RWPE2 (cell line): Measurements from ENCODE around the gene CLMN.

ENCODE experiments used
- ATAC-seq: fragments of 200-7000 bp; cut with Tn5 transposase; 3 replicates; pipeline ENCODE4 v1.9.1; 2021; ENCODE audit warnings: low read depth
- DNase-seq: peaks from one replicate; pipeline ENCODE4 v3.0.0-alpha.2; 2020; ENCODE audit warnings: low spot score
- H3K27ac ChIP-seq: fragments of 450-650 bp; 2 replicates; pipeline ENCODE4 v1.5.1; 2017; ENCODE audit warnings: mild to moderate bottlenecking; ENCODE audit not compliant: poor library complexity, severe bottlenecking
- H3K27me3 ChIP-seq: fragments of 250-450 bp; sonication (Bioruptor Pico); 2 replicates; pipeline ENCODE4 v1.5.1; 2021; ENCODE audit warnings: mild to moderate bottlenecking, moderate library complexity; ENCODE audit not compliant: insufficient read depth, poor library complexity, severe bottlenecking
- H3K36me3 ChIP-seq: fragments of 250-450 bp; sonication (Bioruptor Pico); 2 replicates; pipeline ENCODE4 v1.5.1; 2020; ENCODE audit warnings: low read depth, mild to moderate bottlenecking, moderate library complexity
- H3K4me1 ChIP-seq: fragments of 250-450 bp; sonication (Bioruptor Pico); 2 replicates; pipeline ENCODE4 v1.5.1; 2021; ENCODE audit warnings: mild to moderate bottlenecking, moderate library complexity; ENCODE audit not compliant: insufficient read depth, poor library complexity, severe bottlenecking
- H3K4me3 ChIP-seq: fragments of 250-450 bp; sonication (Bioruptor Pico); 2 replicates; pipeline ENCODE4 v1.5.1; 2021; ENCODE audit warnings: mild to moderate bottlenecking, moderate library complexity; ENCODE audit not compliant: severe bottlenecking
- H3K9me3 ChIP-seq: fragments of 250-450 bp; sonication (Bioruptor Pico); 2 replicates; pipeline ENCODE4 v1.5.1; 2021; ENCODE audit warnings: mild to moderate bottlenecking, moderate library complexity; ENCODE audit not compliant: severe bottlenecking
- TF ChIP-seq, protein P1 (sequence below): fragments of 450-650 bp; IDR thresholded peaks from one replicate; pipeline ENCODE4 v1.5.1; 2017; ENCODE audit warnings: mild to moderate bottlenecking, moderate library complexity; ENCODE audit not compliant: poor library complexity, severe bottlenecking

The CLMN gene

DNA sequence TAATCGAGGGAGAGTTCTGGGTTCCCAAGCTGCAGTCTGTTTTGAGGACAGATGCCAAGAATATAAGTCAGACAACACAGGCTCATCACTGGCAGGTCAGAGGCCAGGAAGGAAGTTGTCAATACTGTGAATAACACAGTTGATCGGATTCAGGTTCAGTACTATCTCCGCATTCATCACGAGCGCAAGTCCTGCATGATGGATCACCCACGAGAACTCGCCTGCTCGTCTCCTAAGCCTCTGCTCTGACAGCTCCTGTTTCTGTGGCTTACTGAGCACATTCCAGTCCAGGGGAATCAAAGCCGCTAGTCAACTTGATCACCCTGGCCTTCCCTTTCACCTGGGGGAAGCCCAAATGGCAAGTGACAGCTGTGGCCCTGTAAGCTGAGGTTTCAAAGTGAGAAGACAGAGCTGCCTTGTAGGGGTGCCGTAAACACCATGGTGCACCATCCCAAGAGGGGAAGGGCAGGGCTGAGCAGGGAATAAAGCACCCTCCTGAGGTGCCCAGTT lies 102.3 kb downstream of the CLMN start:
- TF ChIP-seq, protein P1, sequence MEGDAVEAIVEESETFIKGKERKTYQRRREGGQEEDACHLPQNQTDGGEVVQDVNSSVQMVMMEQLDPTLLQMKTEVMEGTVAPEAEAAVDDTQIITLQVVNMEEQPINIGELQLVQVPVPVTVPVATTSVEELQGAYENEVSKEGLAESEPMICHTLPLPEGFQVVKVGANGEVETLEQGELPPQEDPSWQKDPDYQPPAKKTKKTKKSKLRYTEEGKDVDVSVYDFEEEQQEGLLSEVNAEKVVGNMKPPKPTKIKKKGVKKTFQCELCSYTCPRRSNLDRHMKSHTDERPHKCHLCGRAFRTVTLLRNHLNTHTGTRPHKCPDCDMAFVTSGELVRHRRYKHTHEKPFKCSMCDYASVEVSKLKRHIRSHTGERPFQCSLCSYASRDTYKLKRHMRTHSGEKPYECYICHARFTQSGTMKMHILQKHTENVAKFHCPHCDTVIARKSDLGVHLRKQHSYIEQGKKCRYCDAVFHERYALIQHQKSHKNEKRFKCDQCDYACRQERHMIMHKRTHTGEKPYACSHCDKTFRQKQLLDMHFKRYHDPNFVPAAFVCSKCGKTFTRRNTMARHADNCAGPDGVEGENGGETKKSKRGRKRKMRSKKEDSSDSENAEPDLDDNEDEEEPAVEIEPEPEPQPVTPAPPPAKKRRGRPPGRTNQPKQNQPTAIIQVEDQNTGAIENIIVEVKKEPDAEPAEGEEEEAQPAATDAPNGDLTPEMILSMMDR: no peak
- H3K27me3 ChIP-seq: no peaks in the 10 kb centered on the region
- no peaks in the 10 kb centered on the region for H3K9me3 ChIP-seq
- ATAC-seq: no peak
- no peak for DNase-seq
- H3K4me3 ChIP-seq: no peak overlapping the region
- no peak overlapping the region for H3K27ac ChIP-seq
- H3K36me3 ChIP-seq: 0 out of 2 replicates have a peak, but pooled peaks cover 5% of the 10 kb centered on the region
- H3K4me1 ChIP-seq: no peaks in the 10 kb centered on the region

DNA sequence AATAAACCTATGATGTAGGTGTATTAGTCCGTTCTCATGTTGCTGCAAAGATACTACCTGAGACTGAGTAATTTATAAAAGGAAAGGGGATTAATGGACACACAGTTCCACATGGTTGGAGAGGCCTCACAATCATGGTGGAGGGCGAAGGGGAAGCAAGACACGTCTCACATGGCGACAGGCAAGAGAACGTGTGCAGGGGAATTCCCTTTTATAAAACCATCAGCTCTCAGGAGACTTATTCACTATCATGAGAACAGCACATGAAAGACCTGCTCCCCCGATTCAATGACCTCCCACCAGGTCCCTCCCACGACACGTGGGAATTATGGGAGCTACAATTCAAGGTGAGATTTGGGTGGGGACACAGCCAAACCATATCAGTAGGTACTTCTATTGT lies 103.7 kb downstream of the CLMN start:
- ATAC-seq: no peak
- Histone ChIP-seq H3K9me3 (no peaks in the 10 kb centered on the region), H3K27me3 (no peaks in the 10 kb centered on the region), H3K4me3 (no peak overlapping the region), H3K4me1 (no peaks in the 10 kb centered on the region), H3K27ac (no peak overlapping the region), H3K36me3 (no peaks in the 10 kb centered on the region)
- no peak for DNase-seq
- TF ChIP-seq, protein P1: no peak

DNA sequence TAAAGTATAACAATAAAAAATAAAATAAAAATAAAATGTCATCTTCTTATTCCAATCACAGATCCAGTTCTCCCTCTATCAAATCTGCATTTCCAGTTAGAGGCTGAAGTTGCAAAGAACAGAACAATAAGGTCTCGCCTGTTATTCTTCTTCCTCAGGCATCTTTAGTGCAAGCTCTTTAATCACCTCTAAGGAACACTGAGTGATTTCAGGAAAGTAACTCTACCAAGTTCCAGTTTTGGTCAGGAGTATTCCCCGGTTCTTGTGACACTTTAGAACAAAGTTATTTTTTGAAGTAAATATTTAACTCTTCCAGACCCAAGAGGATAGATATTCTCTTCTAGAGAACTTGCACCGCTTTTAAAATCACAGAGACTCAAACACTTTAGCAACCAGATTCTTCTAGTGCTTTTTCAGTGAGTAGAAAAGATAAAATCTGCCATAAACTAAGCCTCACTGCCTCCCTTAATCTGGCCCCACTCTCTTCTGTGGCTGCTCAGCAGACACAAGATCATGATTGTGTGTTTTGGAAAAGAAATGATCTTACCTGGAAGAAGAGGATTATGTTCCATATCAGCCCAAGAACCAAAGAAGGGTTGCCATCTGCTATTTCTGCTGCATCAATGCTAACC lies 104.5 kb downstream of the CLMN start:
- Histone ChIP-seq H3K36me3 (no peaks in the 10 kb centered on the region), H3K9me3 (no peaks in the 10 kb centered on the region), H3K27me3 (no peaks in the 10 kb centered on the region), H3K27ac (no peak overlapping the region), H3K4me3 (no peak overlapping the region), H3K4me1 (no peaks in the 10 kb centered on the region)
- TF ChIP-seq, protein P1: no peak
- DNase-seq: no peak
- no peak for ATAC-seq

DNA sequence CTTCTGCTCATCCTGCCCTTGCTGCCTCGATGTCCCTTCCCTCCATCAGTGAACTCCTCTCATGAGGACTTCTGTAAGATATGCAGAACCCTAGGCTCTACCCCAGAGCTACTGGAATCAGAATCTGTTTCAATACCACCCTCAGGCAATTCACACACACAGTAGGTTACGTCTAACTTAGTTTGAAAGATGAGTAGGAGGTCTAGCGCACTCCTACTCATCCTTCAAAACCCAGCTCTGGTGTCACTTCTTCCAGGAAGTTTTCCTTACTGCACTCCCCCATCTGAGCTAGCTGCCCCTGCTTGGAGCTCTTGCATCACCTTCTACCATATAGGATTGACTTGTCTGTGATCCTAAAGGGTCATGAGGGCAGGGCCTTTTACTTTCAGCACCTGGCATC lies 105.9 kb downstream of the CLMN start:
- ATAC-seq (no peak), DNase-seq (no peak)
- H3K4me3 ChIP-seq: no peak overlapping the region
- TF ChIP-seq, protein P1: no peak
- H3K27me3 ChIP-seq: no peaks in the 10 kb centered on the region
- no peaks in the 10 kb centered on the region for H3K36me3 ChIP-seq
- no peaks in the 10 kb centered on the region for H3K9me3 ChIP-seq
- H3K4me1 ChIP-seq: no peaks in the 10 kb centered on the region
- no peak overlapping the region for H3K27ac ChIP-seq
